Ramos (cell line): ENCODE data around the gene TCHP.

Experiments
- in situ Hi-C: fragments of 300-500 bp; cut with MboI; formaldehyde crosslinking; loops from one replicate; pipeline ENCODE4 v1.14.3; 2022; ENCODE audit warnings: low sequenced_read_pairs; ENCODE audit not compliant: unreplicated experiment

Gene TCHP

GRCh38 chr12:109902891-109903418 lies 2.9 kb downstream of the TCHP start:
- in situ Hi-C loops = no loop called here

DNA sequence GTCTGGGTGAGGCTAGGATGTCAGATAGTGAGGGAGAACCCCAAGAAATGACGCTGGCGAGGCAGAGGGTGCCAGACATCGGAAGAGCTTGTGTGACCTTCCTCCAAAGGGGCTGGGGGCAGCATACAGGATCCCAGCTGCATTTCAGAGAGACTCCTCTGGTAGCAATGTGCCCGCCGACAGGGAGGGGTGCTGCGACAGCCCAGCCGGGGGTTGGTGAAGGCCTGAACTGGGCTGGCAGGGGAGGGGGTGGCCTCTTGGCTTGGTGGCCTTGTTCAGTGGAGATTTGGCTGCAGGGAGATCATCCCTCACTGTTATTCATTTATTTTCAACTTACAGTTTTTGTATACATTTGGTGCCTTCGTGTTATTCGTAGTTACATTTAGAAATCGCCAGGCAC lies 5.2 kb downstream of the TCHP start:
- in situ Hi-C loops = no loop called here

DNA sequence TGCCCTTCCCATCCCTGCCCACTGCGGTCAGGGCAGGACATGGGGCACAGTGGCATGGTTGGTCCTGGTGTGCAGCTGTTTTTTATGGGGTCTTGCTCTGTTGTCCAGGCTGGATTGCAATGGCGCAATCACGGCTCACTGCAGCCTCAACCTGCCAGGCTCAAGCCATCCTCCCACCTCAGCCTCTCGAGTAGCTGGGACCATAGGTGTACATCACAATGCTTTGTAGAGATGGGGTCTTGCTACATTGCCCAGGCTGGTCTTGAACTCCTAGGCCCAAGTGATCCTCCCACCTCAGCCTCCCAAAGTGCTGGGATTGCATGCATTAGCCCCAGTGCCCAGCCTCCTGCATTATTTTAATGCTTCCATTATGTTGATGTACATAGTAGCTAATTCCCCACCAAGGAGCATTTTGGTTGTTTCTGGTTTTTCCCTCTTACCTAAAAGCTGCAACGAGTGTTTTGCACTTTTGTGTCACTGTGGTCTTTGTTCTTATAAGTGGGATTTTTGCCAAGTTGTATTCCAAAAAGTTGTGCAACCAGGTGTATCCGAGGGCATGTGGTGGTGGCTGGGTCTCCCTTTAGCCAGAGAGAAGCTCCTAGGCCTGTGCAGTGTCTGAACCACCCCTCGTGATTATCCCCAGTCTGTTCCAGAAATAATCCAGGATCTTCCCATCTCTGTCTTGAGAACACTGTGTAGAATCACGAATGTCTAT lies 10.3 kb downstream of the TCHP start:
- in situ Hi-C loops = no loop called here

DNA sequence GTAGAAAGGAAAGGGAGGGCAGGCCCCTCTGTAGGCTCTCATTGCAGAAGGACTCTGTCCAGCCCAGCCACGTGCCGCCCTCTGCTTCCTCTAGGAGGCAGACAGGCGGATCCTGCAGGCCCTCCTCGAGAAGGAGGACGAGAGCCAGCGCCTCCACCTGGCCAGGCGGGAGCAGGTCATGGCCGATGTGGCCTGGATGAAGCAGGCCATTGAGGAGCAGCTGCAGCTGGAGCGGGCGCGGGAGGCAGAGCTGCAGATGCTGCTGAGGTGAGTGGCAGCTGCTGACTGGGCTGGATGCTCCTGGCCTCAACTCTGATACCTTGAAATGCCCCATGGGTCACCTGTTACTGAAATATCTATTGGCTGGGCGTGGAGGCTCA lies 10.9 kb downstream of the TCHP start:
- in situ Hi-C loops = no loop called here

DNA sequence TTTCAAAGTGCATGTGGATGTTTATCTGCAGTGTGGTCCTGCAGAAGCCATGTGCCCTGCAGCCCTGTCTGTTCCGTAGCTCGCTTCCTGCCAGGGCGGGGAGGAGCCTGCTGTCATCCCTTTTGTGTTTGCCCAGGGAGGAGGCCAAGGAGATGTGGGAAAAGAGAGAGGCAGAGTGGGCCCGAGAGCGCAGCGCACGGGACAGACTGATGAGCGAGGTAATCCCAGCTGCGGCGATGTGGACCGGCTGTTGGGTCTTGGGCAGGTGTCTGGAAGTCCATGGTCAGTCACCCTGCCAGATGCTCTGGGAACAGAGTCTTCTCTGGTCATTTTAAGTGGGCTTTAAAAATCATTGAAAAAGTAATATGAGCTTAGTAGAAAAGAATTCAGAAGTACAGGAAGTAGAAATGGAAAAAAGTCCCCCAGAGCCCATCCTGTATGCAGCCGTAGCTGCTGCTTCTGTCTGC lies 12.8 kb downstream of the TCHP start:
- in situ Hi-C loops = no loop called here

- in situ Hi-C loops = no loop called here
These were observed 14.4 kb downstream of the TCHP start for GRCh38 chr12:109914461-109914860.

- in situ Hi-C loops = no loop called here
These were observed 15.3 kb downstream of the TCHP start for GRCh38 chr12:109915171-109916040.

DNA sequence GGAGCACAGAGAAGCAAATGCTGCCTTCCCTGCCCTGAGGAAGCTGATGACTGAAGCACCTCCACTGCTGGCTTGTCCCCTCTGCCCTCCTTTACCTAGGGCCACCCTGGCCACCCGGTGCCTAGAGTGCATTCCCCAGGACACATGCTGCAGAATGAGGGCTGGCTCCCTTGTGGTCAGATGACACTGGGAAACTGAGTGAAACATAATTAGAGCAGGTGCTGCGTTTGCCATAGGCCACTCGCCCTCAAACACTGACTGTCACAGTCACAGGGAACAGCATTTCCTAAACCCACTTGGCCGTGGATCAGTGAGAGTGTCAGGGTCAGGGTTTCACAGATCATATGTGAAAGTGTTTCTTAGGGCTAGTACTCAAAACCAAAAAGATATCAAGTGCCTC lies 16.0 kb downstream of the TCHP start:
- in situ Hi-C loops = no loop called here

GRCh38 chr12:109919456-109919855 lies 19.4 kb downstream of the TCHP start:
- in situ Hi-C loops = no loop called here

DNA sequence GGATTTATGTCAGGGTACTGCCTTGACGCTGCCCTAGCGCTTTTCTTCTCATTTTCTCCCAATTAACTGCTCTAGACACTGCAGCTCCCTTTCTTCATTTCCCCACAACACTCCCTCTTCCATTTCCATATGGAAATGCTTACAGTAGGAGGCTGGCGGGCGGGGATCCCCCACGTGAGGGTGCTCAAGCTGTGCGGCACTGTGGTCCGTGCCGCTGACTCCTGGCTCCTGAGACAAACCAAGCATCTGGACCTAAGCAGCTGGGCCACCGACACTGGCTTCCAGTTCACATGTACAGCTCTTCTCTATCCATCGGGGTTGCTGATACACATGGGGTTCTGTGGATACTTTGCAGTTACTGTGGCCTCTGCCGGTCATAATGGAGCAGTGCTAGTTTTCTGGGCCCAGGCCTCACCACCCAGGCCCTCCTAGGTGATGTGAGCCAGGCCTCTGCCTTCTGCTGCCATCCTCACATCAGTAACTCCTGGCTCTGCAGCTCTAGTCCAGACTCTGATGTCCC lies 20.2 kb downstream of the TCHP start:
- in situ Hi-C loops = no loop called here

DNA sequence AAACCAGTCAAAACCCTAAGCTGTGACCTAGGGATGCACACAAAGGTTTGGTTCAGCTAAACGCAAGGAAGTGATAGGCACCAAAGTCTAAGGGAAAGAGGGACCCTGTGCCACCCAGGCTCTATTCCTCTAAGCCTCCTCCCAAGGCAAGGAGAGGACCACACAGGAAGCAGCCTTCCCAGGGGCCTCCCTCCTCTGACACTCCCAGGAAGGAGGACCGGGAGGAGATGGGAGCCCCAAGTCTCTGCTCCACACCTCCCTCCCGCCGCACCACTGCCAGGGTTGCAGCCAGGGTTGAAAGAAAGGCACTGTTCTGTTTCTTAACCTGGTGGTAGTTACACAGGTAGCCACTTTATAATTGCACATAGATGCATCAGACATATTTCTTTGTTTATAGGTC lies 21.9 kb downstream of the TCHP start:
- in situ Hi-C loops = no loop called here

DNA sequence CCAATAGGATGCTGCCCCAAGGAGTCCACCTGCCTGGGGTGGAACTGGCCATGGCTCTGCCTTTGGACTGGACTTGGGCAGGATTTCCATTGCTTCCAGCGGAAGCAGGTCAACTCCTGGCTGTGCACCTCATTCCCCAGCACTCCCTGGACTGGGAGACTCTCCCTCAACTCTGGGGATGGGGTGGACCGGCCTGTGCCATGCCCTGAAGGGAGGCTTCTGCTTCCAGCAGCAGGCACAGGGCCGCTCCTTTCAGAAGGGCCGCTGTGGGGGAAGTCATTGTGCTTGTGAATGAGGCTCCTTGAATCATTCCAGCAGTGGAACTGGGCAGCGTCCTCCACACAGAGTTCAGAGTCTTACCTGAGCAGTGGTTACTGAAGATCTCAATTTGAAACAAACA lies 23.0 kb downstream of the TCHP start:
- in situ Hi-C loops = no loop called here

GRCh38 chr12:109923481-109924245 lies 23.6 kb downstream of the TCHP start:
- in situ Hi-C loops = no loop called here

- in situ Hi-C loops = loop anchor here (5.0 kb wide), 1 partner anchor 68 kb away; no protein-coding TSS in a partner anchor
These were observed 25.2 kb downstream of the TCHP start for GRCh38 chr12:109925185-109925840.

DNA sequence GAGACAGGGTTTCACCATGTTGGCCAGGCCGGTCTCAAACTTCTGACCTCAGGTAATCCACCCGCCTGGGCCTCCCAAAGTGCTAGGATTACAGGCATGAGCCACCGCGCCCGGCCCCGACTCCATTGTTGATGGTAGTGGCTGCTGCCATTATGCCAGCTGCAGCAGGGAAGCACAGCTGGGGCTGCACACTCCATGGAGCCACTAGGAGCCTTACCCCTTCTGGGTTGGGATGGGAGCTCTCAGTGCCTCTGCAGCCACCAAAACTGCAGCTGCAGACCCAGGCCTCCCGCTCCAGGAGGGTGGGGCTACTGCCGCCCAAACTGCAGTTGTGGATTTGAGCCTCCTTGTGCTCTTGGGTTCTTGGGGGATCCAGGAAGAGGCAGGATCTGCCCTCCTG lies 25.9 kb downstream of the TCHP start:
- in situ Hi-C loops = loop anchor here (5.0 kb wide), 1 partner anchor 69 kb away; no protein-coding TSS in a partner anchor

- in situ Hi-C loops = loop anchor here (5.0 kb wide), 1 partner anchor 69 kb away; no protein-coding TSS in a partner anchor
These were observed 26.6 kb downstream of the TCHP start for GRCh38 chr12:109926488-109927210.

DNA sequence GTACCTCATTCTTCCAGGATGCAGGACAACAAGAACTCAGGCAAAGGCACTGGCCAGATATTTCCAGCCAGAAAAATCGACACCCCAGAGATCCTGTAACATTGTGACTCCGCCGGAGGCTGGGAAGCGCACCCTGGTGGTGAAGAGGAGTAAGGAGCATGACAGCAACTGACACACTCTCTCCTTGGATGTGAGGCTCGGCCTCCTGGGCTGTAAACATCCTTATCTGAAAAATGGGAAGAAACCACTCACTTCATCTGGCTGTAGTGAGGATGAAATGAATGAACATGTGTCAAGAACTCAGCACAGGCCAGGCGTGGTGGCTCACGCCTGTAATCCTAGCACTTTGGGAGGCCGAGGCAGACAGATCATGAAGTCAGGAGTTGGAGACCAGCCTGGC lies 27.5 kb downstream of the TCHP start:
- in situ Hi-C loops = loop anchor here (5.0 kb wide), 1 partner anchor 70 kb away; no protein-coding TSS in a partner anchor

GRCh38 chr12:109928058-109928656 lies 28.1 kb downstream of the TCHP start:
- in situ Hi-C loops = loop anchor here (5.0 kb wide), 1 partner anchor 71 kb away; no protein-coding TSS in a partner anchor
